HG02885 (cell line): Measurements from ENCODE around the gene PIK3R2.
A peak's percentile ranks its signal among the peaks of the same experiment; 100 is the strongest.
"Not testable (repeated sequence)": the region's sequence is repeated elsewhere in the genome, so short reads cannot be mapped to it uniquely, and the experiment has no call there.

Experiments
- ATAC-seq: cut with Tn5 transposase; IDR thresholded peaks from one replicate; pipeline ENCODE4 v1.9.1; 2021; ENCODE audit warnings: mild to moderate bottlenecking; ENCODE audit not compliant: unreplicated experiment, poor library complexity

The PIK3R2 gene

GRCh38 chr19:18152817-18153555, at the start of gene PIK3R2:
PIK3R2 (plus strand) TSS chr19:18153163; CDS start chr19:18155880, 2,717 bp downstream.
- ATAC-seq = peak; percentile 77

GRCh38 chr19:18104793-18105131, 48.2 kb upstream of the PIK3R2 start:
- no peak for ATAC-seq

GRCh38 chr19:18105259-18105658, 47.7 kb upstream of the PIK3R2 start:
- ATAC-seq = not testable (repeated sequence)

- no peak for ATAC-seq
Observed at GRCh38 chr19:18107235-18107634, 45.7 kb upstream of the PIK3R2 start.

- no peak for ATAC-seq
Observed at GRCh38 chr19:18108897-18109296, 44.1 kb upstream of the PIK3R2 start.

GRCh38 chr19:18109341-18109732, 43.6 kb upstream of the PIK3R2 start:
- ATAC-seq = no peak

GRCh38 chr19:18109733-18110608, 43.0 kb upstream of the PIK3R2 start:
- ATAC-seq = no peak

- ATAC-seq = no peak
Observed at GRCh38 chr19:18110609-18111232, 42.2 kb upstream of the PIK3R2 start.

- no peak for ATAC-seq
Observed at GRCh38 chr19:18112989-18113478, 39.9 kb upstream of the PIK3R2 start.

- no peak for ATAC-seq
Observed at GRCh38 chr19:18113827-18114226, 39.1 kb upstream of the PIK3R2 start.

GRCh38 chr19:18114483-18114882, 38.5 kb upstream of the PIK3R2 start:
- ATAC-seq = no peak

- no peak for ATAC-seq
Observed at GRCh38 chr19:18117364-18117691, 35.6 kb upstream of the PIK3R2 start.

GRCh38 chr19:18117692-18118378, 35.1 kb upstream of the PIK3R2 start:
- peak; percentile 89 for ATAC-seq

- ATAC-seq = no peak
Observed at GRCh38 chr19:18118420-18119012, 34.4 kb upstream of the PIK3R2 start.

GRCh38 chr19:18119013-18119716, 33.8 kb upstream of the PIK3R2 start:
- ATAC-seq = no peak

- ATAC-seq = no peak
Observed at GRCh38 chr19:18119717-18120105, 33.3 kb upstream of the PIK3R2 start.

- no peak for ATAC-seq
Observed at GRCh38 chr19:18120127-18120526, 32.8 kb upstream of the PIK3R2 start.

GRCh38 chr19:18121166-18121565, 31.8 kb upstream of the PIK3R2 start:
- no peak for ATAC-seq

GRCh38 chr19:18122424-18122823, 30.5 kb upstream of the PIK3R2 start:
- no peak for ATAC-seq
